Measurements from ENCODE around the gene NPL. TPM values are rescaled to one million over a fixed set of nuclear protein-coding genes. Genes with fewer than 3 reads are reported as not detected.

The NPL gene
- total RNA-seq, 1 experiment from 2014 or later: 6.9 TPM

DNA sequence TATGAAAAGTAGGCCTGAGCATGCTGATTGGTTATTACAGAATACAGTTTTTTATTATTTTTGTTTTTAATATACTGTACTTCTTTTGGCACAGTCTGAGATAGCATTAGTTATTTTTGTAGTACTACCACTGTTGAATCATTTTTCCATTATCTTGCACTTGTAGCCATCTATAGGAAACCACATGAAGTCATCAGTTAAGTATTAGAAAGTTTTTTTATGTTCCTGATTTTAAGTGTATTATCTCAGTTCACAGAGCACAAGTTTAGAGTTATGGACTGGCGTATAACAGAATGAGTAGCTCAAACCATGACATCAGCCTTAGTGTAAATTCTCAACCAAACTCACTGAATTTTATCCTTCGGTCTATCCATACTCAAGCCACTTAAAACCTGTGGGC, 72.4 kb downstream of the NPL start:
- CTCF ChIA-PET: no interaction called here
- Histone ChIP-seq H3K27ac (ENCODE audit: low read depth, low read length, poor library complexity, severe bottlenecking) (no peak overlapping the region), H3K4me1 (ENCODE audit: insufficient read depth, low read length, poor library complexity, severe bottlenecking) (no peaks in the 10 kb centered on the region), H3K9me3 (ENCODE audit: low read depth, low read length, poor library complexity, severe bottlenecking) (no peaks in the 10 kb centered on the region), H3K4me3 (ENCODE audit: low read depth, low read length, poor library complexity, severe bottlenecking) (no peak overlapping the region), H3K36me3 (ENCODE audit: insufficient read depth, low read length, poor library complexity, severe bottlenecking) (peaks cover 100% of the 10 kb centered on the region), H3K27me3 (replicated peaks; ENCODE audit: insufficient read depth, low read depth, low read length, poor library complexity) (no peaks in the 10 kb centered on the region)
- TF ChIP-seq, protein P1, sequence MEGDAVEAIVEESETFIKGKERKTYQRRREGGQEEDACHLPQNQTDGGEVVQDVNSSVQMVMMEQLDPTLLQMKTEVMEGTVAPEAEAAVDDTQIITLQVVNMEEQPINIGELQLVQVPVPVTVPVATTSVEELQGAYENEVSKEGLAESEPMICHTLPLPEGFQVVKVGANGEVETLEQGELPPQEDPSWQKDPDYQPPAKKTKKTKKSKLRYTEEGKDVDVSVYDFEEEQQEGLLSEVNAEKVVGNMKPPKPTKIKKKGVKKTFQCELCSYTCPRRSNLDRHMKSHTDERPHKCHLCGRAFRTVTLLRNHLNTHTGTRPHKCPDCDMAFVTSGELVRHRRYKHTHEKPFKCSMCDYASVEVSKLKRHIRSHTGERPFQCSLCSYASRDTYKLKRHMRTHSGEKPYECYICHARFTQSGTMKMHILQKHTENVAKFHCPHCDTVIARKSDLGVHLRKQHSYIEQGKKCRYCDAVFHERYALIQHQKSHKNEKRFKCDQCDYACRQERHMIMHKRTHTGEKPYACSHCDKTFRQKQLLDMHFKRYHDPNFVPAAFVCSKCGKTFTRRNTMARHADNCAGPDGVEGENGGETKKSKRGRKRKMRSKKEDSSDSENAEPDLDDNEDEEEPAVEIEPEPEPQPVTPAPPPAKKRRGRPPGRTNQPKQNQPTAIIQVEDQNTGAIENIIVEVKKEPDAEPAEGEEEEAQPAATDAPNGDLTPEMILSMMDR (conservative IDR thresholded peaks at IDR 0.05; ENCODE audit: low read depth, low read length): no peak
- no peak for TF ChIP-seq EZH2 (IDR thresholded peaks at IDR 0.05; ENCODE audit: borderline replicate concordance, low read depth, low read length, poor library complexity, severe bottlenecking)
- no TSS peak for BruUV-seq (replicated peaks)
- POLR2A ChIA-PET (ENCODE audit: low non-redundant PET): no interaction called here
- no peak for DNase-seq (ENCODE audit: low spot score)
- intact Hi-C loops (cut with micrococcal nuclease; ENCODE audit: unreplicated experiment): loop anchor here (2.0 kb wide), 1 partner anchor 17 kb away; no protein-coding TSS in a partner anchor

DNA sequence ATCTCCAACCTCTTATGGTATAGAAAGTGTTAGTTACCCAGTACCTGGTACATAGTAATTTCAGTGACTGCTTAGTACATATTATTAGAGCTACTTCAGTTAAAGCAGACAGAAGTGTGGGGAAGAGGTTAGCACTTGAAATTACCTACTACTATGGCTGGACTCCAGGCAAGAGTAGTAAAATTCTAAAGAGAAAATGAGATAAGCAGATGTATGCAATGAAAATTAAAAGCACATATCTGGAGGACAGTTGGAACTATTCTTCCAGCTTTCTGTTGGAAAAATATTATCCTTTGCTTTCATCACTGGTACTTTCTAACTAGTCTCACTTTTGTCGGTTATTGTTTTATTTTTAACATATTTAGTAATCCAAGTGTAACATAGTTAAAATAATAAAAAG, 73.3 kb downstream of the NPL start:
- H3K4me1 ChIP-seq (ENCODE audit: insufficient read depth, low read length, poor library complexity, severe bottlenecking): no peaks in the 10 kb centered on the region
- H3K27ac ChIP-seq (ENCODE audit: low read depth, low read length, poor library complexity, severe bottlenecking): no peak overlapping the region
- H3K9me3 ChIP-seq (ENCODE audit: low read depth, low read length, poor library complexity, severe bottlenecking): no peaks in the 10 kb centered on the region
- no peaks in the 10 kb centered on the region for H3K27me3 ChIP-seq (replicated peaks; ENCODE audit: insufficient read depth, low read depth, low read length, poor library complexity)
- POLR2A ChIA-PET (ENCODE audit: low non-redundant PET): interaction anchor here (0.7 kb wide), 1 partner anchor 764 kb away, joined by 4 read pairs; no protein-coding TSS in a partner anchor
- H3K36me3 ChIP-seq (ENCODE audit: insufficient read depth, low read length, poor library complexity, severe bottlenecking): peaks cover 100% of the 10 kb centered on the region
- DNase-seq (ENCODE audit: low spot score): no peak
- CTCF ChIA-PET: no interaction called here
- no peak for TF ChIP-seq EZH2 (IDR thresholded peaks at IDR 0.05; ENCODE audit: borderline replicate concordance, low read depth, low read length, poor library complexity, severe bottlenecking)
- TF ChIP-seq, protein P1 (conservative IDR thresholded peaks at IDR 0.05; ENCODE audit: low read depth, low read length): no peak
- BruUV-seq (replicated peaks): no TSS peak
- no peak overlapping the region for H3K4me3 ChIP-seq (ENCODE audit: low read depth, low read length, poor library complexity, severe bottlenecking)
- intact Hi-C loops (cut with micrococcal nuclease; ENCODE audit: unreplicated experiment): no loop called here

DNA sequence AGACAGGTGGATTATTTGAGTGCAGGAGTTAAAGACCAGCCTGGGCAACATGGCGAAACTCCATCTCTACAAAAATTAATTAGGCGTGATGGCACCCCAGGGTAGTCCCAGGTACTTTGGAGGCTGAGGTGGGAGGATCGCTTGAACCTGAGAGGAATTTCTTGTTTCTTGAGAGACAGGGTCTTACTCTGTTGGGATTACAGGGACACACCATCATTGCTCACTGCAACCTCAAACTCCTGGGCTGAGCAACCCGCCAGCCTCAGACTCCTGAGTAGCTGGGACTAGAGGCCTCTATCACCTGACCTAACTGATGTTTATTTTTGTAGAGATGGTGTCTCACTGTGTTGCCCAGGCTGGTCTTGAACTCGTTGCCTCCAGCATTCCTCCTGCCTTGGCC, 74.4 kb downstream of the NPL start:
- no peak overlapping the region for H3K27ac ChIP-seq (ENCODE audit: low read depth, low read length, poor library complexity, severe bottlenecking)
- DNase-seq (ENCODE audit: low spot score): no peak
- ChIA-PET CTCF (no interaction called here), POLR2A (ENCODE audit: low non-redundant PET) (no interaction called here)
- no peaks in the 10 kb centered on the region for H3K27me3 ChIP-seq (replicated peaks; ENCODE audit: insufficient read depth, low read depth, low read length, poor library complexity)
- no peak overlapping the region for H3K4me3 ChIP-seq (ENCODE audit: low read depth, low read length, poor library complexity, severe bottlenecking)
- no peaks in the 10 kb centered on the region for H3K4me1 ChIP-seq (ENCODE audit: insufficient read depth, low read length, poor library complexity, severe bottlenecking)
- BruUV-seq (replicated peaks): no TSS peak
- peaks cover 100% of the 10 kb centered on the region for H3K36me3 ChIP-seq (ENCODE audit: insufficient read depth, low read length, poor library complexity, severe bottlenecking)
- intact Hi-C loops (cut with micrococcal nuclease; ENCODE audit: unreplicated experiment): no loop called here
- H3K9me3 ChIP-seq (ENCODE audit: low read depth, low read length, poor library complexity, severe bottlenecking): no peaks in the 10 kb centered on the region
- TF ChIP-seq, protein P1 (conservative IDR thresholded peaks at IDR 0.05; ENCODE audit: low read depth, low read length): no peak
- TF ChIP-seq EZH2 (IDR thresholded peaks at IDR 0.05; ENCODE audit: borderline replicate concordance, low read depth, low read length, poor library complexity, severe bottlenecking): no peak
